GM19035 (cell line): ENCODE measurements around the gene HLA-DOA.

ENCODE experiments used
- ATAC-seq: cut with Tn5 transposase; IDR thresholded peaks from one replicate; pipeline ENCODE4 v1.9.1; 2021; ENCODE audit not compliant: unreplicated experiment

HLA-DOA gene

GRCh38 chr6:32967151-32968091, 42.0 kb downstream of the HLA-DOA start:
- no peak for ATAC-seq

- ATAC-seq = no peak
These were observed 44.6 kb downstream of the HLA-DOA start for GRCh38 chr6:32964776-32965175.

- no peak for ATAC-seq
These were observed 45.5 kb downstream of the HLA-DOA start for GRCh38 chr6:32963866-32964265.

- ATAC-seq = no peak
These were observed 47.1 kb downstream of the HLA-DOA start for GRCh38 chr6:32962213-32962826.

- no peak for ATAC-seq
These were observed 48.8 kb downstream of the HLA-DOA start for GRCh38 chr6:32960563-32960962.

GRCh38 chr6:32956176-32956575, 53.2 kb downstream of the HLA-DOA start:
- no peak for ATAC-seq

GRCh38 chr6:32954986-32955802, 54.2 kb downstream of the HLA-DOA start:
- no peak for ATAC-seq

DNA sequence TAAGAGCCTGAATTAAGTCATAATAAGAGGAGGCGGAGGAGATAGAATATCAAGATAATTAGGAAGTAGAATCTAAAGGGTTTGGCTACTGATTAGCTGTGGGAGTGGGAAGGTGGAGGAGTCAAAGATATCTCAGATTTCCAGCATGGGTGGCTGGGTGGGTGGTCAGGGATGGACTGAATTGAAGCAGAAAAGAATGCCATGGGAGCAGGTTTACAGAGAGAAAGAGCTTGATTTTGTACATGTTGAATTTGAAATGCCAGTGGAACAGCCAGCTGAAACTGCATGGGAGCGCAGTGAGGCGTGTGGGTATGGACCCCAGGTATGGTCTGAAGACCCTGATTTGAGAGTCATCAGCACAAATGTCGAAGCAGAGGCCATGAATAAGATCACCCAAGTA, 55.1 kb downstream of the HLA-DOA start:
- ATAC-seq = no peak
